Activated T-helper 1 cell treated with anti-CD3 and anti-CD28 coated beads, Interleukin-2, amount 50 U/mL, for 16 hours (primary cell): ENCODE data around the gene LIM2.

Source experiments
- DNase-seq, 2 donors: peaks; one replicate each; pipeline ENCODE4 v3.0.0-alpha.2; 2020; ENCODE audit warnings: low read depth in 1 of 2, low spot score in 1 of 2

LIM2 gene

GRCh38 chr19:51396175-51396574 is 8.4 kb upstream of the LIM2 start:
- no peak for DNase-seq

GRCh38 chr19:51394050-51394836 is 6.5 kb upstream of the LIM2 start:
- peak; percentile 65 to 76 for DNase-seq

GRCh38 chr19:51392701-51393100 is 4.9 kb upstream of the LIM2 start:
- DNase-seq: no peak

GRCh38 chr19:51391073-51391611 is 3.4 kb upstream of the LIM2 start:
- DNase-seq: no peak

GRCh38 chr19:51389143-51389542 is 1.4 kb upstream of the LIM2 start:
- no peak for DNase-seq

- no peak for DNase-seq
Measured at GRCh38 chr19:51386882-51387520, 773 bp downstream of the LIM2 start.

- no peak for DNase-seq
Measured at GRCh38 chr19:51382004-51382403, 5.8 kb downstream of the LIM2 start.

GRCh38 chr19:51380379-51380778 is 7.4 kb downstream of the LIM2 start:
- DNase-seq: no peak

- DNase-seq: no peak
Measured at GRCh38 chr19:51377422-51377821, 10.4 kb downstream of the LIM2 start.

- DNase-seq: no peak
Measured at GRCh38 chr19:51375504-51376221, 12.1 kb downstream of the LIM2 start.

- DNase-seq: peak in 1 of 2 donors; percentile 50
Measured at GRCh38 chr19:51372649-51373504, 14.9 kb downstream of the LIM2 start, which contains the start of gene NKG7. Gene NKG7 (minus strand): TSS chr19:51372654. CDS start chr19:51372535, 119 bp downstream.

- no peak for DNase-seq
Measured at GRCh38 chr19:51372021-51372648, 15.6 kb downstream of the LIM2 start.

- DNase-seq: no peak
Measured at GRCh38 chr19:51371186-51371690, 16.5 kb downstream of the LIM2 start.

GRCh38 chr19:51370230-51370629 is 17.5 kb downstream of the LIM2 start:
- no peak for DNase-seq

- no peak for DNase-seq
Measured at GRCh38 chr19:51368366-51369282, 19.1 kb downstream of the LIM2 start, which contains the start of gene CLDND2. Gene CLDND2 (minus strand): TSS chr19:51369003. CDS start chr19:51368577, 426 bp downstream.

GRCh38 chr19:51367565-51368365 is 20.0 kb downstream of the LIM2 start:
- DNase-seq: peak; percentile 87 to 92

GRCh38 chr19:51367255-51367564 is 20.6 kb downstream of the LIM2 start:
- no peak for DNase-seq
